GM18499 (cell line): ENCODE data around the gene TMC6.
"Not testable (repeated sequence)": the region's sequence is repeated elsewhere in the genome, so short reads cannot be mapped to it uniquely, and the experiment has no call there.

Experiments
- ATAC-seq: cut with Tn5 transposase; IDR thresholded peaks from one replicate; pipeline ENCODE4 v1.9.1; 2021; ENCODE audit warnings: moderate number of reproducible peaks; ENCODE audit not compliant: insufficient read depth, unreplicated experiment

Gene TMC6

GRCh38 chr17:78125976-78126894 is 2.3 kb downstream of the TMC6 start:
- no peak for ATAC-seq

- no peak for ATAC-seq
Observed at GRCh38 chr17:78125138-78125913, 3.2 kb downstream of the TMC6 start.

DNA sequence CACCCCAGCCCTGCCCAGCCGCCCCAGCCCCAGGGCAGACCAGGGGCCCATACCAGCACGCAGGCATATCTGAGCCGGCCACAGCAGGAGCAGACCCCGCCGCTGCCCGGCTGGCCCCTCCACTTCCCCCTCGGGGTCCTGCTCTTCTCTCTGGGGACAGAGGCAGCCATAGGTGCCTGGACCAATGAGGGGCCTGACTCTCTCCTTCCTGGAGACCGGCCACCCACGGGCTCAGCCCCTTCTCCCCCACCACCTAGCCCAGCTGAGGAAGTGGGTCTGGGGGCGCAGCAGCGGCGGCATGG is 3.8 kb downstream of the TMC6 start:
- no peak for ATAC-seq

DNA sequence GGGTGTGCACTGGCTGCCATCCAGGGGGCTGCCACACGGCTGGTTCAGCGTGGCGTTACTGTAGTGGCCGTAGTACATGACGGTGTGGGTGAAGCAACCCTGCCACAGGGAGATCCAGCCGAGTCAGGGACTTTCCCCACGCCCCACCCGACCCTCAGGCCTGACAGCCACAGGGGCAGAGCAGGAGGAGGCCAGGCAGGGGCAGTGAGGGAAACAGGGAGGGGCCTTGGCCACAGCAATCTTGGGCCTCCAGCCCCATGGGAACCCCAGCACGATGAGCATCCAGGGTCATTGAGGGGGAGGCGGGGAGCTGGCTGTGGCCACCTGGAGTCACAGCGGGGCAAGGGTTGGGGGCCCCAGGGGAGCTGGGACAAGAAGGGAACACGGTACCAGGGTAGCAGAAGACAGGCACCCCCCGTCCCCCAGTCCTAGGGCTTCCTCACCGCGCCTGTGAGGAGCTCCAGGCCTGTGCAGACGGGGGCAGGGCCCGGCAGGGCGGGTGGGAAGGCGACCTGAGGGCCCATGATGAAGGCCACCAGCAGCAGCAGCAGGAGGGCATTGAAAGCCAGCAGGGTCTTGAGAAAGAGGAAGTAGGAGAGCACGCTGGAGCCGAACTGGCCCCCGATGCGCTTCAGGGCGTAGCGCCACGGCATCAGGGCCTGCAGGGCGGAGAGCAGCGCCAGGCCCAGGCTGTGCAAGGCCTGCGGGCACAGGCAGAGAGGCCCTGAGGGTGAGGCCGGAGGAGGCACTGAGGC is 4.3 kb downstream of the TMC6 start:
- ATAC-seq: no peak

DNA sequence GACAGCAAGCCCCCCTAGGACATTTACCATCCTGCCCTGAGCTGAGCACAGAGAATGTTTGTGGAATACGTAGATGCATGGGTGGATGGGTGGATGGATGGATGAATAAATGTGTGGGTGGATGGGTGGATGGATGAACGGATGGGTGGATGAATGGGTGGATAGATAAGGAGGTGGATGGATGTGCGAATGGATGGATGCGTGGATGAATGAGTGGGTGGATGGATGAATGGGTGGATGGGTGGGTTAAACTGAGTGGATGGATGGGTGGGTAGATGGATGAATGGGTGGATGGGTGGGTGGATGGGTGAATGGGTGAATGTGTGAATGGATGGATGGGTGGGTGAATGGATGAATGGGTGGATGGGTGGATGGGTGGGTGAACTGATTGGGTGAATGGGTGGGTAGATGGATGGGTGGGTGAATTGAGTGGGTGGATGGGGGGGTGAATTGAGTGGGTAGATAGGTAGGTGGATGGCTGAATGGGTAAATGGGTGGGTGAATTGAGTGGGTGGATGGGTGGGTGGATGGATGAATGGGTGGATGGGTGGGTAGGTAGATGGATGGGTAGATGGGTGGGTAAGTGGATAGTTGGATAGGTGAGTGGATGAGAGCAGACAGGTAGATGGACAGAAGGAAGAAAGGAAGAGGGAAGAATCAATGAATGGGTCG is 5.2 kb downstream of the TMC6 start:
- ATAC-seq: no peak

DNA sequence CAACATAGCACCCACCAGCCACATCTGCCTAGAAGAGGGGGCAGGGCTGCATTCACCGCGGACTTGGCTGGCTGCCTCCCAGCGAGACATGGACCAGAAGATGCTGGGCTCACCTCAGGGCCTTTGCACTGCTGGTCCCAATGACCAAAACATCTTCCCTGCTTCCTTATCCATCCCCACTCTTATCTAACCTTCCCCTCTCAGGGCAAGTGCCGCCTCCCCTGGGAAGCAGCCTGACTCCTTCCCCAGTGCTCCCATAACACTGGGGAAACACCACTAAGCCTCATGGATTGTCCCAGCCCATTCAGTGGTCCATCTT is 5.7 kb downstream of the TMC6 start:
- ATAC-seq: no peak

GRCh38 chr17:78122216-78122930 is 6.2 kb downstream of the TMC6 start:
- no peak for ATAC-seq

DNA sequence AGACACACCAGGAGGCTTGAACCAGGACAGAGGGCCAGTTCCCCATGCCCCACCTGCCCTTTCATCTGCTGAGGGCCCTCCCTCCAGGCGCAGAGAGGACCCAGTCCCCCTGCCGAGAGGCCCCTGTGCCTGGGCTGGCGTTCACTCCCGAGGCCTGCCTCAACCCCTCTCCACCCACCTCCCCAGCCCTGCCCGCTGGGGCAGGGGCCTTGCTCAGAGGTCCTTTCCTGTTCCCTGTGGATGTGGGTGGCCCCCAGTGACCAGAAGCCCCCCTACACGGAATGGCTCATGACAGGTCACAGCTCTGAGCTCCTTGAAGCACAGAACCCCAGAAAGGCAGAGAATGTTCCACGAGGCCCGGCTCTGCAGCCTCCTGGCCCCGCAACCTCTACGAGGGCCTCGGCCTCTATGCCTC is 6.7 kb downstream of the TMC6 start:
- no peak for ATAC-seq

DNA sequence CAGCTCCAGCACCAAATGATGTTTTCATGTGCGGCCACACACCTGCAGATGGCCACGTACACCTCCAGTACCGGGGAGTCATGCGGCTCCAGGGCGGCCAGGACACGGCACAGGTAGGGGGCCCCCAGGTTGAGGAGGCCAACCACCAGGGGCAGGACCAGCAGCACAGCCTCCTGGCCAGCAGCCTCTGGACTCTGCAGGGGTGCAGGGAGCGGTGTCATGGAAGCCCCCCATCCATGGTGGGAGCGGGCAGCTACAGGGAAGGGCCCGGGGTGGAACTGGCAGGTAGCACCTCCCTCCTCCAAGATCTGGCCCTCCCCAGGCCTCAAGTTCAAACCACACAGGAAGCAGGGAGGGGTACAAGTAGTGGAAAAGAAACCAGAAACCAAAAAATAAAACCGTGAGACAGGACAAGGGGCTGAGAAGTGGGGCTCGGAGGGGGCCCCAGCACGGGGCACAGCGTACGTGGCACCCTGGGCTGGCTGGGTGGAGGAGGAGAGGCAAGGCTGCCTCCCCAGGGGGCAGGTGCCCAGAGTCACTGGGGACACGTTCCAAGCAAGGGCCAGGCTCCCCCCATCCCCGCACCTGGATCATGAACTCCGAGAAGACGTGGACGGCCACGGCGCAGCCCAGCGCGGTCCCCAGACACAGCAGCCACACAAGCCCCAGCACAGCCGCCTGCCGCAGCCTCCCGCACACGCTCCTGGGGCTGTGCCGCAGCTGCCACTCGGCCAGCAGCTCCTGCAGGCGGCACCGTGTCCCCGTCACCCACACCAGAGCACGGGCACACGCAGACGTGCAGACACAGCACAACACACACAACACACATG is 7.4 kb downstream of the TMC6 start:
- no peak for ATAC-seq

DNA sequence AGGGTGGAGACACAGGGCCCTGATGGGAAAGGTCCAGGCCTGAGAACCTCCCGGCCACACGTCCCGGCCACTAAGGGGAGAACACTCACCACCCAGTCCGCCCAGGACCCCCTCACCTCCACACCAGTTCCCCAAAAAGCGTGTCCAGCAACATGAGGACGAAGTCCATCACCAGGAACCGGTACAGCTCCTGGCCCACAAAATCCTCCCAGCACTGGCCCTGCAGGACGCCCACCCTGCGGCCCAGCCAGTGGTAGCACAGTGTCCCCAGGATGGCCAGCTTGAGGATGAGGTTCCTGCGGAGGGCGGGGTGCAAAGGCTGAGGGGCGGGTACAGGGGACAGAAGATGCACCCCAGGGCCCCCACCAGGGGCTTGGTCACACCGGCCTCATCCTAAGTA is 8.0 kb downstream of the TMC6 start:
- no peak for ATAC-seq

DNA sequence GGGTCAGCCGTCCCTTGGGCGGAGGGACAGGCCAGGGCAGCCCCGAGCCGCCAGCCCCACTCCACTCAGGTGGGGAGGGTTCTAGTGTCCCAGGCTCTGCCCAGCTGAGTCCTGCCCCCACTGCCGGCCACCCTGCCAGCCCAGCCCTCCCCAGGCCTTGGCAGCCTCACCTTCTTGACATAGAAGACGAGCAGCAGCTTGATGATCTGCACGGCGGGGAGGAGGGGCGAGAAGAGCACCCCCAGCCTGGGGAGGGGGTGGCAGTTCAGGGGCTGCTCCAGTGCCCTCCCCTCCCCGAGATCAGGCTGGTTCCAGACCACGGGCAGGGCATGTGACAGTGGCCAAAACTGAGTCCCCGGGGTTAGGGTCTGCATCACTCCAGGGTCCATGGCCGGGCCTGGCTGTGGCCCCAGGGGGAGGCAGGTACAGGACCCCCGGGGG is 9.7 kb downstream of the TMC6 start:
- ATAC-seq: no peak

GRCh38 chr17:78117027-78117981 is 11.3 kb downstream of the TMC6 start:
- no peak for ATAC-seq

DNA sequence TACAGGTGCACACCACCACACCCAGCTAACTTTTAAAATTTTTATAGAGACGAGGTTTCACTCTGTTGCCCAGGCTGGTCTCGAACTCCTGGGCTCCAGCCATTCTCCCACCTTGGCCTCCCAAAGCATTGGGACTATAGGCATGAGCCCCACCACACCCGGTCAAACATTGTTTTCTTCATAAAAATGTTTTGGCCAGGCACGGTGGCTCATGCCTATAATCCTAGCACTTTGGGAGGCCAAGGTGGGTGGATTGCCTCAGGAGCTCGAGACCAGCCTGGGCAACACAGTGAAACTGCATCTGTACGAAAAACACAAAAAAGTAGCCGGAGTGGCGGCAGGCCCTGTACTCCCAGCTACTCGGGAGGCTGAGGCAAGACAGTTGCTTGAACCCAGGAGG is 12.1 kb downstream of the TMC6 start:
- no peak for ATAC-seq

DNA sequence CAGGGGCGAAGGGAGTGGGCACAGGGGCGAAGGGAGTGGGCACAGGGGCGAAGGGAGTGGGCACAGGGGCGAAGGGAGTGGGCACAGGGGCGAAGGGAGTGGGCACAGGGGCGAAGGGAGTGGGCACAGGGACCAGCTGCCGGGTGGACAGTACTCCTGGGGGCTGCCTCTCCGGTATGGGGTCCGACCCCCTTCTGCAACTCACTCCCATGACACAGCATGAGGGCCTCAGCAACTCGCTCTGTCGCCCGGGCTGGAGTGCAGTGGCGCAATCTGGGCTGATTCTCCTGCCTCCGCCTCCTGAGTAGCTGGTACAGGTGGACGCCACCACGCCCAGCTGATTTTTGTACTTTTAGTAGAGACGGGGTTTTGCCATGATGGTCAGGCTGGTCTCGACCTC is 12.8 kb downstream of the TMC6 start:
- not testable (repeated sequence) for ATAC-seq

- ATAC-seq: no peak
Observed at GRCh38 chr17:78114831-78115723, 13.5 kb downstream of the TMC6 start.

GRCh38 chr17:78113804-78114785 is 14.5 kb downstream of the TMC6 start:
- ATAC-seq: no peak
